ENCODE data around the gene SPATA31C2.

Gene SPATA31C2

GRCh38 chr9:88183798-88184495 lies 45.7 kb upstream of the SPATA31C2 start:
- TF ChIP-seq CTCF (conservative IDR thresholded peaks at IDR 0.05; ENCODE audit: low read length) (no peak), EZH2phosphoT487 (IDR thresholded peaks at IDR 0.05; ENCODE audit: borderline replicate concordance) (no peak)
- no peaks in the 10 kb centered on the region for H3K9me2 ChIP-seq (replicated peaks; ENCODE audit: low read depth, low read length)

GRCh38 chr9:88182501-88182900 lies 44.2 kb upstream of the SPATA31C2 start:
- Histone ChIP-seq H3K9me3 (ENCODE audit: insufficient read depth, low read depth, low read length) (no peaks in the 10 kb centered on the region), H3K9me2 (replicated peaks; ENCODE audit: low read depth, low read length) (no peaks in the 10 kb centered on the region), H4K20me1 (ENCODE audit: insufficient read depth, low read length, poor library complexity, severe bottlenecking) (no peaks in the 10 kb centered on the region)

More at GRCh38 chr9:88183798-88184495, 45.7 kb upstream of the SPATA31C2 start:
- Histone ChIP-seq H3K9me3 (ENCODE audit: insufficient read depth, low read depth, low read length) (no peaks in the 10 kb centered on the region), H3K4me2 (ENCODE audit: low read depth, low read length, poor library complexity, severe bottlenecking) (no peak overlapping the region), H3F3A (ENCODE audit: low read depth) (no peaks in the 10 kb centered on the region), H3K27me3 (ENCODE audit: insufficient read depth, low read length, poor library complexity, severe bottlenecking) (no peaks in the 10 kb centered on the region), H3K4me1 (ENCODE audit: insufficient read depth, low read length, poor library complexity, severe bottlenecking) (peaks cover 11% of the 10 kb centered on the region), H2AFZ (ENCODE audit: low read length) (no peak overlapping the region), H4K20me1 (ENCODE audit: insufficient read depth, low read length, poor library complexity, severe bottlenecking) (no peaks in the 10 kb centered on the region), H3K36me3 (ENCODE audit: insufficient read depth, low read length) (no peaks in the 10 kb centered on the region), H3K9ac (ENCODE audit: low read depth, low read length, poor library complexity, severe bottlenecking) (no peak overlapping the region), H3K4me3 (ENCODE audit: low read length, poor library complexity, severe bottlenecking) (no peak overlapping the region), H3K79me2 (ENCODE audit: insufficient read depth, low read length) (no peaks in the 10 kb centered on the region)

DNA sequence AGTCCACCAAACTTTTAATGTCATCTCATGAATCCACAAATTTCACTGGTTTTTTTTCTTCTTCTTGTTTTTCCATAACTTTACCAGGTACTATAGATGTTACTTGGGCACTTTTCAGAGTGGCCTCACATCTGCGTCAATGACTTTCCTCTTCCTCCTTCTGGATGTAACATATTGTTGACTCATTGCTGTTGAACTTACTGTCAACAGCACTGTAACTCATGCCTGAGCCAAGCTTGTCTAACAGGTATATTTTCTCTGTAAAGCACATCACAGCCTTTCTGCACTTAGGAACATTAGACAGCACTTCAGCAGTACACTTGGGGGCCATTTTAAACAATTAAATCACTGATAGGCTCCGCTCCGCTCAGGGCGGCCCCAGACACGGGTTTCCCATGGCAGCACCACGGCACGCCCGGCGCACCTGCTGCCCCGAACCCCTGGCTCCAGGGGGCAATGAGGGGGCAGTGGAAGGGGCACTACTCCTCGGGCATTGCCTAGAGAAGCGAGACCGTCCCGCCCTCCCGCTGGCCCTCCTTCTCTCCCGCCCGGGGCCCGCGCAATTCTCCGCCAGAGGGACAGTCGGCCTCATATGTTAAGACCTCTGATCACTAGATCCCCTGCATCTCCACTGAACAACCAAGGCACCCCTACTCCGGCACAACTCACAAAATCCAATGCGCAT lies 41.9 kb upstream of the SPATA31C2 start:
- no peaks in the 10 kb centered on the region for H3K36me3 ChIP-seq (ENCODE audit: insufficient read depth, low read length)

More at GRCh38 chr9:88182501-88182900, 44.2 kb upstream of the SPATA31C2 start:
- Histone ChIP-seq H3K79me2 (ENCODE audit: insufficient read depth, low read length) (no peaks in the 10 kb centered on the region), H3K4me1 (ENCODE audit: insufficient read depth, low read length, poor library complexity, severe bottlenecking) (peaks cover 14% of the 10 kb centered on the region), H3K27me3 (ENCODE audit: insufficient read depth, low read length, poor library complexity, severe bottlenecking) (no peaks in the 10 kb centered on the region), H3K36me3 (ENCODE audit: insufficient read depth, low read length) (no peaks in the 10 kb centered on the region), H2AFZ (ENCODE audit: low read length) (no peak overlapping the region), H3F3A (ENCODE audit: low read depth) (no peaks in the 10 kb centered on the region; the same call in 1 of the 2 replicates), H3K9ac (ENCODE audit: low read depth, low read length, poor library complexity, severe bottlenecking) (no peak overlapping the region), H3K4me2 (ENCODE audit: low read depth, low read length, poor library complexity, severe bottlenecking) (no peak overlapping the region), H3K4me3 (ENCODE audit: low read length, poor library complexity, severe bottlenecking) (no peak overlapping the region)
- TF ChIP-seq EZH2phosphoT487 (IDR thresholded peaks at IDR 0.05; ENCODE audit: borderline replicate concordance) (no peak), CTCF (conservative IDR thresholded peaks at IDR 0.05; ENCODE audit: low read length) (no peak)

More for the DNA sequence above, 41.9 kb upstream of the SPATA31C2 start:
- no peaks in the 10 kb centered on the region for H3K9me2 ChIP-seq (replicated peaks; ENCODE audit: low read depth, low read length)
- no peak overlapping the region for H3K4me3 ChIP-seq (ENCODE audit: low read length, poor library complexity, severe bottlenecking)
- H3K9ac ChIP-seq (ENCODE audit: low read depth, low read length, poor library complexity, severe bottlenecking) = no peak overlapping the region
- H3F3A ChIP-seq (ENCODE audit: low read depth) = no peaks in the 10 kb centered on the region; the same call in 1 of the 2 replicates
- no peak for TF ChIP-seq EZH2phosphoT487 (IDR thresholded peaks at IDR 0.05; ENCODE audit: borderline replicate concordance)
- TF ChIP-seq CTCF (conservative IDR thresholded peaks at IDR 0.05; ENCODE audit: low read length) = no peak
- H3K9me3 ChIP-seq (ENCODE audit: insufficient read depth, low read depth, low read length) = no peaks in the 10 kb centered on the region
- no peaks in the 10 kb centered on the region for H4K20me1 ChIP-seq (ENCODE audit: insufficient read depth, low read length, poor library complexity, severe bottlenecking)
- H3K4me1 ChIP-seq (ENCODE audit: insufficient read depth, low read length, poor library complexity, severe bottlenecking) = peaks cover 14% of the 10 kb centered on the region
- H3K4me2 ChIP-seq (ENCODE audit: low read depth, low read length, poor library complexity, severe bottlenecking) = no peak overlapping the region
- no peak overlapping the region for H2AFZ ChIP-seq (ENCODE audit: low read length)
- no peaks in the 10 kb centered on the region for H3K27me3 ChIP-seq (ENCODE audit: insufficient read depth, low read length, poor library complexity, severe bottlenecking)
- no peaks in the 10 kb centered on the region for H3K79me2 ChIP-seq (ENCODE audit: insufficient read depth, low read length)
